AG04450 (cell line): Measurements from ENCODE around the gene FKBP8. TPM values are rescaled to one million over a fixed set of nuclear protein-coding genes. Genes with fewer than 3 reads are reported as not detected.

ENCODE experiments used
- CTCF ChIA-PET: fragments of 300-600, 350-600 bp; formaldehyde crosslinking; extraction: SDS; loops from one replicate; lab custom pipeline; 2022; ENCODE audit warnings: antibody characterized with exemption, inconsistent platforms; lab: Charles Lee
- POLR2A ChIA-PET: fragments of 350-600 bp; formaldehyde crosslinking; extraction: SDS; loops from one replicate; lab custom pipeline; 2021; ENCODE audit warnings: antibody characterized with exemption, inconsistent platforms; lab: Yijun Ruan, JAX
- DNase-seq: peaks from one replicate; pipeline ENCODE4 v3.0.0-alpha.2; 2011; ENCODE audit warnings: low read depth, low spot score
- H3K27ac ChIP-seq: one replicate; pipeline ENCODE4 v1.5.1; 2012; ENCODE audit warnings: low read depth, low read length, control low read depth
- H3K27me3 ChIP-seq: one replicate; pipeline ENCODE4 v1.6.0; 2012; ENCODE audit warnings: low read length; ENCODE audit not compliant: control insufficient read depth, insufficient read depth
- H3K4me3 ChIP-seq: 2 replicates; pipeline ENCODE4 v1.5.1; 2011; ENCODE audit warnings: mild to moderate bottlenecking, low read depth, low read length, control low read depth
- H3K9me3 ChIP-seq: 2 replicates; pipeline ENCODE4 v1.5.1; 2012; ENCODE audit warnings: low read length; ENCODE audit not compliant: control insufficient read depth, insufficient read depth
- CTCF ChIP-seq: IDR thresholded peaks from 2 replicates; pipeline ENCODE4 v1.5.1; 2011; ENCODE audit warnings: low read depth, low read length, control low read depth, inconsistent platforms
- polyA plus RNA-seq: library from polyadenylated mRNA; depleted of rRNA; stranded (reverse); fragments of >200 nt; gene quantifications from 2 replicates; pipeline ENCODE4 v1.2.3, GENCODE V29; 2011

Gene FKBP8
- polyA plus RNA-seq, 1 experiment, result 123 TPM

DNA sequence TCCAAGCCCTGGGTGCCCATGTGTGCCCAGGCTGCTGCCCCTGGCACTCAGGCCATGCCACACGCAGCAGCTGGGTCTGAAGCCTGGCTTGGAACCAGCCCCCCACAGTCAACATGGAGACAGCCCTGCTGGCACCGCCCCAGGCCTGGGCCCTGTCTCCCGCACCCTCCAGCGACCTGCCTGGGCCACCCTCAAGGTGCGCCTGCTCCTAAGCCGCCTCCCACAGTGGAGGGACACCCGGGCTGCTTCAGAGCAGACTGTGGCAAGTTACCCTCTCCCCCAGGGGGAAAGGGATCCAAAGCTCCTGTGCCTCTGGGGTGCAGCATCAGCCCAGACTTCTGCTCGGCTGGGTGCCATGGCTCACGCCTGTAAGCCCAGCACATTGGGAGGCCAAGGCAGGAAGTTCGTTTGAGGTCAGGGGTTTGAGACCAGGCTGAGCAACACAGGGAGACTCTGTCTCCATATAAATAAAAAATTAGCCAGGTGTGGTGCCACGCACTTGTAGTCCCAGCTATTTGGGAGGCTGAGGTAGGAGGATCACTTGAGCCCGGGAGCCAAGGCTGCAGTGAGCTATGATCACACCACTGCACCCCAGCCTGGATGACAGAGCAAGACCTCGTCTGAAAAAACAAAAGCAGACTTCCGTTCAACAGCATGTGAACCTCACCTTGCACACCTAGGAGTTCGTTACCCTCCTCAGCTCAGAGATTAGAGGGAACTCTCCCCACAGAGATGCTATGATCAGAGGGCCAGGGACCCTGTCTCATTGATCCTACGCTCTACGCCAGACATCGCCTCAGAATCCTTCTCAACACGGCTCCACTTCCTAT, 37.1 kb downstream of the FKBP8 start:
- Histone ChIP-seq H3K27me3 (no peaks in the 10 kb centered on the region), H3K27ac (no peak overlapping the region), H3K4me3 (no peak overlapping the region), H3K9me3 (no peaks in the 10 kb centered on the region)
- CTCF ChIA-PET, result interaction anchor here (0.8 to 1.3 kb wide), 2 partner anchors 10 to 36 kb away, joined by 3 to 6 read pairs; no protein-coding TSS in a partner anchor
- TF ChIP-seq CTCF, result no peak
- DNase-seq, result no peak
- POLR2A ChIA-PET, result no interaction called here

- Histone ChIP-seq H3K9me3 (no peaks in the 10 kb centered on the region), H3K27ac (no peak overlapping the region), H3K4me3 (no peak overlapping the region), H3K27me3 (no peaks in the 10 kb centered on the region)
- ChIA-PET POLR2A (interaction anchor here (0.6 kb wide), 1 partner anchor 13 kb away, joined by 7 read pairs; no protein-coding TSS in a partner anchor), CTCF (no interaction called here)
- no peak for TF ChIP-seq CTCF
- no peak for DNase-seq
Measured at GRCh38 chr19:18504886-18505610, 38.3 kb downstream of the FKBP8 start.

DNA sequence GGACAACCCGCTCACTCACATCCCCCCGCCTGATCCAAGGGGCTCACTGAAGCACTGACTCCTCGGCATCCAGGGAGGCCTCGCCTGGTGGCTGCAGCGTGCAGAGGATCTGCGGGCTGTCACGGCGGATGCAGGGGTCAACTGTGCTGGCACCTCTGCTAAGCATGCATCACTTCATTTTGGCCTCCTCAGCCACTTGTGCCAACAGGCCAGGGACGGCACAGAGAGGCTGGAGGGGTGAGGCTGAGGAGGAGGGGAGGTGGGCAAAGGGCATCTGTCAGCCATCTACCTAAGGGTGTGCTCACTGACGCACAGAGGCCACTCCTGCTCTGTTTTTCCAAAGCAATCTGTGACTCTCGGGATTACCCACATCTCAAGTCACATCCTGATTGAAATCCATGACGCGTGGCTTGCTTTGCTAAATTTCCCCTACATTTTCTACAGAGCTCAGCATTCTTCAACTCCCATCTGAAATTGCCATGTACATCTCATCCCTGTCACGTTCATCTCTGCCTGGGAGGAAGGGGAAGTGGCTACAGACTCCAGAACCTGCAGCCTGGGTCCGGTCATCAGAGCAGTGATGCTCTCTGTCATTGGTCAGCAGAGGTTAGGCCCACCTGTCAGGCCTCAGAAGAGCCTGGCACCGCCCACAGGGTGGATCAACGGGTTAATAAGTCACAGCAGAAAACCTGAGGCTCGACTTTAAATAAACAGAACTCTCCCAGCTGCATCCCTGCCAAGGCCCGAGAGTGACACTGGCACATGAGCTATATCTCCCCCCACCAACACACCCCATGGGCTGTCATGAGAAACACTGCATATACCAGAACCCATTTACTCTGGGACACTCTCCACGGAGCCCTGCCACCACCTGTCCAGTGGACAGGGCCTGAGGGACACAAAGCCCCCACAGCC, 39.1 kb downstream of the FKBP8 start:
- Histone ChIP-seq H3K27me3 (no peaks in the 10 kb centered on the region), H3K9me3 (no peaks in the 10 kb centered on the region), H3K27ac (no peak overlapping the region), H3K4me3 (no peak overlapping the region)
- DNase-seq, result no peak
- POLR2A ChIA-PET, result no interaction called here
- CTCF ChIA-PET, result no interaction called here
- TF ChIP-seq CTCF, result no peak

GRCh38 chr19:18503337-18503970, 39.9 kb downstream of the FKBP8 start:
- H3K27ac ChIP-seq, result no peak overlapping the region
- POLR2A ChIA-PET, result no interaction called here
- H3K9me3 ChIP-seq, result no peaks in the 10 kb centered on the region
- H3K4me3 ChIP-seq, result no peak overlapping the region
- no peak for TF ChIP-seq CTCF
- no peak for DNase-seq
- H3K27me3 ChIP-seq, result no peaks in the 10 kb centered on the region
- CTCF ChIA-PET, result no interaction called here
